ENCODE measurements around the gene SFR1.
A peak's percentile ranks its signal among the peaks of the same experiment; 100 is the strongest.

The SFR1 gene, protein sequence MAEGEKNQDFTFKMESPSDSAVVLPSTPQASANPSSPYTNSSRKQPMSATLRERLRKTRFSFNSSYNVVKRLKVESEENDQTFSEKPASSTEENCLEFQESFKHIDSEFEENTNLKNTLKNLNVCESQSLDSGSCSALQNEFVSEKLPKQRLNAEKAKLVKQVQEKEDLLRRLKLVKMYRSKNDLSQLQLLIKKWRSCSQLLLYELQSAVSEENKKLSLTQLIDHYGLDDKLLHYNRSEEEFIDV

GRCh38 chr10:104121485-104122224 lies at the start of gene SFR1:
TSS of gene SFR1 (plus strand) at chr10:104122171. CDS start at chr10:104122184, 13 bp downstream.
- peak; percentile 79 to 100 (median 97) for DNase-seq

DNA sequence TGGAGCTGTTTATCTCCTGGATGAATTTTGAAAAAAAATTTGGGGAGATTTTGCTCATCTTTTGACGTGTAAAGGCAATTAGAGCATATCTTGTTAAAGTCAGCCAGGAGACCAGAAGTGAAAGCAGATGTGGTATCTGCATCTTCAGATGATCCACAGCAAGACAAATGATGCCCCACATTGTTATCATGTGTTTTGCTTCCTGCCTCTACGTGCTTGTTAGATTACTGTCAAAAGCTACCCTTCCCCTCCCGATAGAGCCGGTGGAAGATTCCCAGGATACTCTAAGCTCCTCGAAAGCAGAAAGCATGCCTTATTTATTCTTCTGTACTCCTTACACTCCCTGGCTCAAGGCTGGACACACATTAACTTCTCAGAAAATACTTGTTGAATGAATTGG lies 49.2 kb upstream of the SFR1 start:
- DNase-seq = no peak

- no peak for DNase-seq
Measured at GRCh38 chr10:104074505-104074904, 47.5 kb upstream of the SFR1 start.

DNA sequence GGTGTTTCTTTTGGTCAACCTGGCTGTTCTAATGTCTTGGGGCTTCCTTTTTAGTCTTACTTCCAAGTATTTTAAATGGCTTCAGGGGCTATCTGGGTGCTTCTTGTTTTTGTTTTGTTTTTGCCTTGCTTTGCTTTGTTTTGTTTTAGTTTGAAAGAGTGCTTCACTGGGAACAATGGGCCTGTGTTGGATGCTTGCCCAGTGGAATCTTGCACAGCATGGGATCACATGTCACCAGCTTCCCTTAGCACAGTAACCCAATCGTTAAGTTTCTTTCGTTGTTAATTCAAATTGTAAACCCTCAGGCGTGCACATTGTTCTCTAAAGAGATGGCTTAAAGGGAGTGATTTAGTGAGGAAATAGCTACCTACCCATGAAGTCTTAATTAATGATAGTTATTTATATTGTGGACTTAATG lies 45.2 kb upstream of the SFR1 start:
- DNase-seq = peak in 41 of 56 donors; percentile 4 to 77 (median 32)

GRCh38 chr10:104077247-104077646 lies 44.7 kb upstream of the SFR1 start:
- DNase-seq = peak in 3 of 56 donors; percentile 6 to 21 (median 9)

DNA sequence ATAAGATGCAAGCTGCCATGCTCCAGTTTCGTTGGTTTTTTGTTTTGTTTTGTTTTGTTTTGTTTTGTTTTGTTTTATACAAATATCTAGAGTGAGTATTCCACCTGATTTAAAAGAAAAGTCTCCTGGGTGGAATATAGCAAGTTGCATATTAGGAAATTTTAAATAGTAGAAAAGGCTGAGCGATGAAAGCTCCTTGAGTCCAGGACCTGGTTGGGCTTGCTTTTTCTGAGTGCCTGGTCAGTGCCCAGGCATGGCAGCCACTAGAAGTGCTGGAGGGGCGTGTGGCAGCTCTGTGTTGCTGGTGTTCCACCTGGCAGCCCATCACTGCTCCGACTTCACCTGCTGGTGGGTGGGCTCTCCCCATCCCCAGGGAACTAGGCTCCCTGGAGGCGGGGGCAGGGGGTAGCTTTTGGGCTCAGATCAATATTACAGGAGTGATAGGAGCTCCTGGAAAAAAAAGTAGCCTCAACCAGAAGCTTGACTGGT lies 44.3 kb upstream of the SFR1 start:
- DNase-seq = no peak

GRCh38 chr10:104080762-104081161 lies 41.2 kb upstream of the SFR1 start:
- DNase-seq = no peak

GRCh38 chr10:104081998-104082397 lies 40.0 kb upstream of the SFR1 start:
- no peak for DNase-seq

DNA sequence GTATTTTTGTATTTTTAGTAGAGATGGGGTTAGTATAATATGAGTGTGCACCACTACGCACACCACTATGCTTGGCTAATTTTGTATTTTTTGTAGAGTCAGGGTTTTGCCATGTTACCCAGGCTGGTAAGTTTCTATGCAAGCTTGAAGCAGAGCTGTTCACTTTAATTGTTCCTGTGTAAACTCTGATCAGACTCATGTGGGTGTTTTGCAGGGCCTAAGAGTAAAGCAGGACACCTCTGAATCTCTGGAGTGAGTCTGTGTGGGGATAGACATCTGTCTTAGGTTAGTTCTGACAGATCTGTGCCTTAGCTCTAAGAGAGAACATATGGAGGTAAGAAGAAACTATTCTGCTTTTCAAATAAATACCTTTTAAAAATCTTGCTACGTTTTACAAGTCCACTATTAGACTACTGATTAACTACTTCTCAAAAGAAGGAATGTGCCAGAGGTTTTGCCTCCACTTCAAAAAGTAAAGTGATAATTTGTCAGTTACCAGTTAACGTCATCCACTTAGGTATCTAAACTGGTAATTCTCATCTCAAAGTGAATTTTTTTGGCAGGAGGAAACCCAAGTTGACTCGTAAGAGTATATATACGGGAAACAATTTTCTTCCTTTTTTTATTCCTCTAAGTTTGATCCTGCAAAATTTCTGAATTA lies 37.4 kb upstream of the SFR1 start:
- no peak for DNase-seq

GRCh38 chr10:104085801-104086400 lies 36.1 kb upstream of the SFR1 start, which contains the start of gene COL17A1:
TSS of gene COL17A1 (minus strand) at chr10:104085880. CDS start at chr10:104080673, 5,207 bp downstream.
- DNase-seq = no peak

- DNase-seq = no peak
Measured at GRCh38 chr10:104088239-104088638, 33.7 kb upstream of the SFR1 start.

- no peak for DNase-seq
Measured at GRCh38 chr10:104089621-104090020, 32.4 kb upstream of the SFR1 start.

DNA sequence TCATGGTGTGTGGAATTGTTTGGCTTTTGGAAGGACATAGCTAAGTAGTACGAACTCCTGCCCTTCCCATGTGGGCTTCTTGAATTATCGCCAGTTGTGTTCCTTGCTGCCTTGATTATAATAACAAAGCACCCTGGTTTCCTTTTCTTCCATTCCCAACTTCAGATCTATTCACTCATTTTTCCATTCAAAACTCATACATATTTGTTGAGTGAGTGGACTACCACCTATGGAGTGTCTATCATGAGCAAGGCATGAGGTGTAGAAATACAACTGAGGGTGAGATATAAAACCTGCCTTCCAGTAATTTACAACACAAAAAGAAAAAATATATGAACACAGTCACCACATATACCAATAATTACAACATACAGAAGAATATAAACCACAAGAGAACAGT lies 31.4 kb upstream of the SFR1 start:
- DNase-seq = no peak

DNA sequence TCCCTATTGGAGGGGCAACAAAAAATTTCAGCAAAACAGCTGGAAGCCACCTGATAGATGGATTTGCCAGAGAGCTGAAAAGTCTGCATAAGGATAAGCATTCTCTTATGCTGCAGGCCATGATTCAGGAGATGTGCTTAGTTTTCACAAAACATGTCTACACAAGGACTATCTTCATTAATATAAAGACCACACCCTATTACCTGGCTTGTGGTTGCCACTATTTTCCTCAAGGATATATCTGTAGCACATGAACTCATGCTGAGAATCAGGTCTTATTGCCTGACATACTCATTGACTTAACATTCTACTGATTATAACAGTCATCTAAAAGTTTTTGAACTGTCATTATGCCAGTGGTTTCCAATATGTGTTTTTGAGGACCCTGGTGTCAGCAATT lies 29.2 kb upstream of the SFR1 start:
- DNase-seq = no peak

- no peak for DNase-seq
Measured at GRCh38 chr10:104096692-104097091, 25.3 kb upstream of the SFR1 start.

GRCh38 chr10:104098358-104098925 lies 23.5 kb upstream of the SFR1 start:
- no peak for DNase-seq

DNA sequence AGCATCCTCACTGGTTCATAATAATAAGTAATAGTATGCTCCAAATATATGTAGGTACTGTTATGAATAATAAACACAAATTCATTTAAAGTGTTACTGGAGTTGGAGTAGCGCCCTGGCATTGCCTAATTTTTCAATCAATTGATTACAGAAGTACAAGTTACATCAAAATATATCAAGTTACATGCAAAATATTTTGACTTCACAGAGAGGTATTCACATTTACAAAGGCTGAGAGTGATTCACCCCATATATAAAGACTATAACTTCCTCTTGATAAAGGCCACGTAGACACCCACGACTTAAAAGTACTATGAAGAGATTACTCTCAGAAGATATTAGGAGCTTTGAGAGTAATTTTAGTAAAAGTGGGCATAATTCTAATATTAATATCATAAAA lies 22.7 kb upstream of the SFR1 start:
- DNase-seq = no peak

GRCh38 chr10:104099941-104100340 lies 22.0 kb upstream of the SFR1 start:
- no peak for DNase-seq

- no peak for DNase-seq
Measured at GRCh38 chr10:104100795-104101194, 21.2 kb upstream of the SFR1 start.

DNA sequence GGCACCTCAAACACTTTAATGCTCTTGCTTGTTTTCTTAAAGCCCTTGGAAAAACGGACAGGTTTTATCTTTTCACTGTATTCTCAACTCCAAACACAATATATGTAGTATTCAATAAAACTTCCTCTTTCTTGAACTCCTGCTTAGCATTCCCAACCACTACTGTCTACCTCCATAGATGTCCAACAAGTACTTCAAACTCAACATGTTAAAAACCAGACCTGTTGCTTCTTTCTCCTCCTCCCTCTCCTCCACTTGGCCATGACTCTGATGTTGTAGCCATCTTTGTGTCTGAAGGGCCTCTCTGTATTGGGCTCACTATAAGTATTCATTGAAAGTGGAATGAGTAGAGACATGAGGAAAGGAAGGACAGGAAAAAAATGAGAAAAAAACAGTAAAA lies 20.1 kb upstream of the SFR1 start:
- DNase-seq = no peak

DNA sequence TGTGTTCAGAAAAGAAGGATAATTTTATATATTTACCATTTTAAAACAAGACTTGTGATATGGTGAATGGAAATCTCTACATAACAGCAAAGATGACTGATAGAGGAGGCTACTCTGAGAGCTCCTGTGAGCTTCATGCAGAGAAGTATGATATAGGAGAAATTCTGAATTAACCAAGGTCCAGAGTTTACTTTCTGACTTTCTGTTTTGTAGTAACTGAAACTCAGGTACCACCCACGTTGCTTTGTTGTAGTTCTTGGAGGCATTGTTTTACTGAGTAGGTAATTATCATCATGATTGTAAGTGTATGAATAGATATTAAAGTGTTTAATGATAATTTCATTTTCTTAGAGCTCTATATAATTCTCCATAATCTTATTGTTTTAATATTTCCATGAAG lies 18.0 kb upstream of the SFR1 start:
- no peak for DNase-seq
